Activated CD4-positive, alpha-beta T cell treated with anti-CD3 and anti-CD28 coated beads, Interleukin-2, amount 50 U/mL, for 24 hours (primary cell): ENCODE measurements around the gene GNAQ.
"Not testable (repeated sequence)": the region's sequence is repeated elsewhere in the genome, so short reads cannot be mapped to it uniquely, and the experiment has no call there.

Experiments
- DNase-seq, 2 donors: peaks; one replicate each; pipeline ENCODE4 v3.0.0-alpha.2; 2020; ENCODE audit warnings: low read depth in 1 of 2, low spot score in 1 of 2

The GNAQ gene

DNA sequence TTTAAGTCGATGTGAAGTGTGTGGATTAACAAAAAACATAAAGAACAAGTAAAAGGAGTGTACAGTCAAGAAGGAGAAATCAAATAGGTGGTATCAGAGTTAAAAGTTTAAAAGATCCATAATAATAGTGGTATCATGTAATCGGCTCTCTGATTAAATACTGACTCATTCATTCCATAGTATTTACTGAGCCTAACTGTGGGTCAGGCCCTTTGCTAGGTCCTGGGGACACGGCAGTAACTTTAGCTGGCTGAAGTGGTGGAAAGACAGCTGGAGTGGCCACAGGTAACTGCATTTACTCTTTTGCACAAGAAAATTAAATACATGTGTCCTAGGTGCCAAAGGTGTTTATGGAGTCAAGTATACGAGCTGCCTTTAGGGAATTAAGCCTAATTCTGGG lies 124.0 kb downstream of the GNAQ start:
- no peak for DNase-seq

GRCh38 chr9:77906991-77907390 lies 124.6 kb downstream of the GNAQ start:
- no peak for DNase-seq

DNA sequence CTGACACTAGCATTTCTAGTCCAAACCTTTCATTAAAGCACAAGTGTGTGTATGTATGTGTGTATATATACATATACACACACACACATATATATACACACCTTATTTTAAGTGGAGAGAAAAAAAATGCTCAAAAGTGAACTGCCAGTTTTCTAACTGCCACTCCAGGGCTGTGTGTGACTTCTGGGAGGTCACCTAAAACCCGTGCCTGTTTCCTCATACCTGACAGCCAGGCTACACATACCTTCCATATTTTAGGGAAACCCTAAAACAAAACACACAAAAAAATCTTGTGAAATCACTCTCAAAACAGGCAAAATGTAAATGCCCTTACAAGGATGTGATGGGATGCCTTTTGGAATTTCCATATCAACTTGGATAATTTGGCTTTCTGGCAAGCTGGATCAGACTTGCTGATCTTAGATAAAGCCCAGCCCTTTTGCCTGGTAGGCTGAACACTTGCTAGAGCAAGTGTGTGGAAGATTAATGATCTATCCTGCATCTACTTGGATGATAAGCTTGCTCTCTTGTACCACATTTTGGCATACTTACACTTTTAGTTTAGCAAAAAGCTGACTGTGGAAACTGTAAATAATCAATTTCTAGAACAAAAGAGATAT lies 127.8 kb downstream of the GNAQ start:
- DNase-seq, result no peak

DNA sequence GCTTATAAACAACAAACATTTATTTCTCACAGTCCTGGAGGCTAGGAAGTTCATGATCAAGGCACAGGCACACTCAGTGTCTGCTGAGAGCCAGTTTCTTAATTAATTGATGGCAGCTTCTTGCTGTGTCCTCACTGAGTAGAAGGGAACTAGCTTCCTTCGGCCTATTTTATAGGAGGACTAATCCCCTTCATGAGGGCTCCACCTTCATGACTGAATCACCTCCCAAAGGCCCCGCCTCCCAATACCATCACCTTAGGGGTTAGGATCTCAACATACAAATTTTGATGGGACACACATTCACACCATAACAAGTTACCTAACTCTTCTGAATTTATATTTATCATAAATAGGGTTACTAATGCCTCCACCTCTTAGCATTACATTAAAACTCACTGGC lies 129.8 kb downstream of the GNAQ start:
- DNase-seq, result no peak

DNA sequence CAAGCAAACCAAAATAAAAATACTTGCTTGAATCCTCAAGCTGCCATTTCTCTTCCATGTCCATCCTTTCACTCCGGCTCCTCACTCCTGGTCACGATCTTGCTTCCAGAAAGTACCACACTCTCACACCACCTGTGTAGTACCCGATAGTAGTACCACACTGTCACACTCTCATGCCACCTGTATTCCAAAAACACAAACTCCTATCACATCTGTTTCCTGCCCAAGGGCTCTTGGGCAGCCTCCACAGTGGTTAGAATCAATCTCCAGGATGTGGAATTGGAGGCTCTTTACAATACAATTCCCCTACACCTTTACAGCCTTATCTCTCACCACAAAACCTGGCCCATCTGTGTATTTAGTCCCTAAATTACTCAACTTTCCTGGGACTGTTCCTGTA lies 130.6 kb downstream of the GNAQ start:
- no peak for DNase-seq

GRCh38 chr9:77899679-77900354 lies 131.8 kb downstream of the GNAQ start:
- DNase-seq, result no peak

DNA sequence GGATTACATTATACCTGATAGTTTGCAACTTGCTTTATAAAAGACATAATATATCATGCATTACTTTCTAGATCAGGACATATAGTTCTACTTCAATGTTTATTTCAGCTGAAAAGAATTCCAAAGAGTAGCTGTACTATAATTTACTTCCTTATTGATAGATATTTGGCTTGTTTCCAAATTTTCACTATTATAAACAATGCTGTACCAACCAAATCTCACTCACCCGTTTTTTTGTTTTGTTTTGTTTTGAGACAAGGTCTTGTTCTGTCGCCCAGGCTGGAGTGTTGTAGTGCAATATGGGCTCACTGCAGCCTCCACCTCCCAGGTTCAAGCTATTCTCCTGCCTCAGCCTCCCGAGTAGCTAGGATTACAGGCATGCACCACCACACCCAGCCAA lies 132.7 kb downstream of the GNAQ start:
- DNase-seq, result no peak

DNA sequence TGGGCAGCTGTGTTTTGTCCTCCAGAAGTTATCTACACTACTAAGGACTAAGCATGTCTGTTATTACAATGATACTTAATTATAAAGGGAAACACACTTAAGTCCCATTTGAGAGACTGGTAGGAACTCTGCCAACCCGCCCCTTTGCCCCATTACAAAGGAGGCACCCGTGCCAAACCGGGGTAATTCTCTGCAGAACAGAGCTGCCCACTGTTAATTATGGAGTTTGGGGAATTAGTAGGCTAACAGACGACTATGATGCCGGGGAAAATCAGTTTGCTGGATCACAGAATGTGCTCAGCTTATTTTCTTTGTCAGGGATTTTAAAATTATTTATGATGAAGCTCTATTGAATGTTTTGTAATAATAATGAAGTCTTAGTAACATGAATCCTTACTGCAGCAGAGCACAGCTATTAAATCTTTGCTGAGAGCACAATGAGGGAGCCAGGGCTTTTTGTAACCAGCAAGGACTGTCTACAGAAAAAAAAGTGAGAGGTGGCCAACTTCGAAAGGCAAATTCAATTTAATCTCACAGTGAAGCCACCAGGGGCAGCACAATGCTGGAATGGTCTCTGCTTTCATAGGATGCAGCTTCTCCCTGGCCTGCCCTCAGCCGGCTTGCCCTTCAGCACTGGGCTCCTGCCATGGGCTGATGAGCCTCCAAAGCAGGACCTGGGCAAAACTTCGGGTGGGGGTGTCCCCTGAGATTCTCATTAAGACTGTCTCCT lies 134.5 kb downstream of the GNAQ start:
- DNase-seq, result no peak

GRCh38 chr9:77896269-77896937 lies 135.2 kb downstream of the GNAQ start:
- DNase-seq, result no peak

DNA sequence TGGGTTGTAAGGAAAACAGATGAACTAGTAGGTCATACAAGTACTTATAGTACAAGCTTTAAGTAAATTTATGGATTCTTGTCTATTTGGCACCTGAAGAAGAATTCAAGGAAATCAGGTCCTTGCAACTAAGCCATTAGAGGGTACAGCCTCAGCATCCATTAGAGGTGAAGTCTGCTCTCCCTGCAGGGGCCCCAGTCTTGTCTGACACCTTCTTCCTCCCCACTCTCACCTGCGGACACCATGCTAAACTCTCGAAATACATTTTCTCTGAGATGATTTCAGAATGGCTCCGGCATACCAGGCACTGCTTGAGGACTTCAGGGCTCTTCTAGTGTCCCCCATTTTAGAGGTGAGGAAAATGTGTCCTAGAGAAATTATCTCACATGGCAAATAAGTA lies 137.9 kb downstream of the GNAQ start:
- DNase-seq, result no peak

- no peak for DNase-seq
Measured at GRCh38 chr9:77892955-77893514, 138.6 kb downstream of the GNAQ start.

GRCh38 chr9:77892171-77892570 lies 139.4 kb downstream of the GNAQ start:
- DNase-seq, result no peak

DNA sequence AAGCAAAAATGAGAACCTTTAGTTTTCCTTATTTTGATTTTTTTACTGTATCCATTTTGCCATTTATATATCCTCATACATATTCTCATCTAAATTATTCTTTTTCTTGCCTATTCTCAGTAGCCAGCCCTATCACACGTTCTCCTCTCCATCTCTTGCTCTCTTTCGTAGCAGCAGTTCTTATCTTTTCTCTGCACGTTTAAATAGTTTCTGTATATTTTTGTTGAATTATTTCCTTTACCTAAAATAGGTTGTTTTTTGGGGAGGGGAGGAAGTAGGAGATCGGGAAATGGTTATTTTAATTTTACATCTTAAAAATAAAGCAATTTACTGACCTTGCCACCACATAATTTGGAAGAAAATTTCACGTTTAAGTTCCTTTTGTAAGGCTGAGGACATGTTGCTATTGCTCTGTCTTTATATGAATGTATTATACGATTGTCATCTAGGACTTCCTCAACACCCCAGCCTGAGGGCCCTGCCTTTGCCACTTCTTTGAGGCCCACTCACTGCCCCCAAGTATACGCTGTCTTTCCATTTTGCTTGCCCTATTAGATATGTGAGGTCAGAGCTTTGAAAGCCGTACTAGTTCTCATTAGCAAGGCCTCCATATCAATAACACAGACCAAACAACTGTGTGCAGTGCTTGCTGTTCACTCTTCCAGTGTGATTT lies 140.3 kb downstream of the GNAQ start:
- DNase-seq, result no peak

- DNase-seq, result no peak
Measured at GRCh38 chr9:77887662-77888061, 143.9 kb downstream of the GNAQ start.

DNA sequence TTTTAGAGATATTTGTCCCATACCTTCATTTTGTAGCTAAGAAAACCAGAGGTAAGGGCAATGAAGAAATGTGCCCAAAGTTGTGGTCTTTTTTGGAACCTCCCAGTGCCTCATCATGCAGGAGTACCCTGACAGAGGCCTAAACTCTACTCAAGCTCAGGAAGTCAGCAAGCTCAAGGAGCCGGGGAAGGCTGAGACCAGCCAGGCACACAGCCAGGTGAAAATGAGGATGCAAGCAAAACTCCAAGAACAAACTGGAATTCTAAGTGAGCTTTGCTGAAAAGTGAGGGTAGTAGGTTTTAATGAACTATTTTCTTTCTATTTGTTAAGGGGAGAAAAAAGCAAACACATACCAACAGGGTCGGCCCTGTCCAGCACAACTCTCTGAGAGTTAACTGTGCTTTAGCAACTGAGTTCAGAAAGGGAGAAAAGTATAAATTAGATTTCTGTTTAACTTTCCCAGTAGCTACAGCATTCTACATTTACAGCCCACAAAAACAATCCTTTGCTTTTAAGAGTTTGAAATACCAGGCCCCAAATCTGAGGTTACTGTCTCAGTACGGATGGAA lies 146.4 kb downstream of the GNAQ start:
- DNase-seq, result no peak

DNA sequence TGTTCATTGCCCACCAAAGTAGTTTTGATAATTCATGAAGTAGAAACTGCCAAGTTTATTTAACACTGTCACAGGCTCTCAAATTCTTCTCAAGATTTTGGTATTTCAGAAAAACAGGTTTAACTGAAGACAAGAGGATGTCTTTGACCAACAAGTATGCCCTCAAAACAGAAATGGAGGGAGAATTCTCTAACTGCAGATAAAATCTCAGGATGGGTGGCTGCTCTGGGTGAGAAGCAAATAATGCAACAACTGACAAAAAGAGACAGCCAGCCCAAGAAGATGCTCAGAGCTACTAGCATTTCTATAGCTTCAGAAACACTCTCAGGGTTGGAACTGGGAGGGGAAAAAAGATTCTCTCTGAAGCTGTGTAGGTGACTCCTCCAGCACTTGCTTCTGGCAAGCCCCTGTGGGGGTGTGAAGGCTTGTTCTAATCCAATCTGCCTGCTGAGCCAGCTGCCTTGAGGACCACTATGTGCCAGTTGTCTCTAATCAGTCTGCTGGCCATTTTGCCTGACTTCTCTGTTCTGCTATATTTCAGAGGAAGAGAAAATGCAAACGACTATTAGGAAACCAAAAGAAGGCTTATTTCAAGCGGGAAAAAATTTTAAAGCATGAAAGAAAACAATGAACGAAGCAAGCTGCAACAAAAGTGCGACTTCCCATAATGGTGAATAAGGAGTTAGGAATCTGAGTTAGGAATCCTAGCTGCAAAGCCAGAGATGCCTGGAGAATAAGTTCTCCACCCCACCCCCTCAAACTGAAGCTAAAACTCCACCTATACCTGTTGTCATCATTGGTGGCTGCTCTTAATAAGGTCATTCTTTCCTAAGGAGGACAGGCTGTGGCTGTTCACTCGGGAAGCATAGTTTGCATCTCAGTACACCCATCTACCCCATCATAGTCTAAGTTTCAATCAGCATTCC lies 147.5 kb downstream of the GNAQ start:
- DNase-seq, result no peak

DNA sequence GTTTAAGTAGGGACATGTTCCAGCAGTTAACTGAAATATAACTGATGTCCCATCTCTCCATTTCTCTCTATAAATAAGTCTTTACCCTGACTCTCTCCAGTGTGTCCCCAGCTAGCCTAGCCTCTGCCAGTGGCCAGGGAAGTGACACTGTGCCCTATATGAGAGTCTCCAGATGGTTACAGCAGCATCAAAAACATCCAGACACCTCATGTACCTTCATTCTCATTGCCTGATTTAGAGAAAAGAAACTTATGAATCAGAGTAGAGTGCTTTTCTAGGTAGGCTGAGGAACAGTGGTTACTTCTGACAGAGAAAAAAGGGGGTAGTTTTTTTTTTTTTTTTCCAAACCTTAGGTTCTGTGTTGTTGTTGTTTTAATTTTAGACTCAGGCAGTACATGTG lies 148.5 kb downstream of the GNAQ start:
- DNase-seq, result no peak

DNA sequence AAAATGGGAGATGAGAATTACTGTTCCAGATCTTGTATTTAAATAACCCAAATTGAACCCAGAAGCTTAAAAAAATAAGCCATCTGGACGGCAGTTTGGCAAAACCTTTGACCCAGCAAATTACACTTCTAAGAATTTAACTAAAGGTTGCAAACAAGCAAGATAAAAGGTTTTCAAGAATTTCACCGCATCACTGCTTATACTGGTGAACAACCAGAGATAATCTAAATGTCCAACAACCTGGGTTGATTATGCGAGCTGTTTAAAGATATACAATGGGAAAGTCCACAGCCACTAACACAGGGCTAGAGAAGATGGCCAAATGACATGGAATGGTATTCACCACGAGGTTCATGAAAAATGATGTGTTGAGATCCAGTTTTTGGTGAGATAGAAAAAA lies 149.3 kb downstream of the GNAQ start:
- no peak for DNase-seq

DNA sequence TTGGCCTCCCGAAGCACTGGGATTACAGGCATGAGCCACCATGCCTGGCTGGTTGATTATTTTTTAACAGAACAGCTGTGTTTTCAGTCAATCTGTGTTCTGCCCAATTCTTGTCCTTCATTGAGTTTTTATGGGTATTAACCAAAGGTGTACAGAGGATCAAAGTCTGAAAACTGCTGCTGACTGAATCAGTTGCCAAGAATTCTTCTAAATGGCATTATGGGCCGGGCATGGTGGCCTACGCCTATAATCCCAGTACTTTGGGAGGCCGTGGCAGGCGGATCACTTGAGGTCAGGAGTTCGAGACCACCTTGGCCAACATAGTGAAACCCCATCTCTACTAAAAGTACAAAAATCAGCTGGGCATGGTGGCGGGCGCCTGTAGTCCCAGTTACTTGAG lies 150.0 kb downstream of the GNAQ start:
- DNase-seq, result not testable (repeated sequence)

GRCh38 chr9:77881111-77881510 lies 150.5 kb downstream of the GNAQ start:
- no peak for DNase-seq
